GM12892 (cell line): Measurements from ENCODE around the gene SMIM10.
"Not testable (repeated sequence)": the region's sequence is repeated elsewhere in the genome, so short reads cannot be mapped to it uniquely, and the experiment has no call there.

Source experiments
- DNase-seq: peaks from one replicate; pipeline ENCODE4 v3.0.0; 2011; ENCODE audit not compliant: insufficient read length
- FAIRE-seq: peaks from 2 replicates; lab custom pipeline; 2011; peaks lifted over from hg19 to GRCh38; lab: Jason Lieb, UNC
- POLR2A ChIP-seq: IDR thresholded peaks from 2 replicates; pipeline ENCODE4 v1.6.1; 2011; ENCODE audit warnings: low read depth, low read length, control low read depth
- POLR2AphosphoS5 ChIP-seq: IDR thresholded peaks from 2 replicates; pipeline ENCODE4 v1.6.1; 2011; ENCODE audit warnings: low read depth, low read length, control low read depth
- TAF1 ChIP-seq: IDR thresholded peaks from 2 replicates; pipeline ENCODE4 v1.6.1; 2011; ENCODE audit warnings: low read depth, mild to moderate bottlenecking, control low read depth, low read length, borderline replicate concordance

Gene SMIM10

DNA sequence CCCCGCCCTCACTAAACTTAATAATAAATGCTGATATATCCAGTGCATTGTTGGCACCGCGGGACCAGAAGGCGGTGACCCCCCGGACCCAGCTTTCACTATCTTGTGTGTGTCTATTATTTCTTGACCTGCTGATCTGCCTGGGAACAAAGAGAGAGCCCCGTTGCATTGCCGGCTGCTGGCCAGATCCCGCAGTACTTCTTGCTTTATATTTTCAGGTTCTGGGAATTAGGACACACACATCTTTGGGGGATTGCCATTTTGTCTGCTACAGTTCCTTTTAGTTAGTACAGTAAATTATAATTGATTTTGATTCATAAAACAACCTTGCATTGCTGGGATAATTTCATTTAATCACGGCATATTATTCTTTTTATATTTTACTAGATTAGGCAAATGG is 33.7 kb downstream of the SMIM10 start:
- TF ChIP-seq TAF1: no peak
- no peak for TF ChIP-seq POLR2AphosphoS5
- no peak for TF ChIP-seq POLR2A
- DNase-seq: no peak
- FAIRE-seq: no peak

DNA sequence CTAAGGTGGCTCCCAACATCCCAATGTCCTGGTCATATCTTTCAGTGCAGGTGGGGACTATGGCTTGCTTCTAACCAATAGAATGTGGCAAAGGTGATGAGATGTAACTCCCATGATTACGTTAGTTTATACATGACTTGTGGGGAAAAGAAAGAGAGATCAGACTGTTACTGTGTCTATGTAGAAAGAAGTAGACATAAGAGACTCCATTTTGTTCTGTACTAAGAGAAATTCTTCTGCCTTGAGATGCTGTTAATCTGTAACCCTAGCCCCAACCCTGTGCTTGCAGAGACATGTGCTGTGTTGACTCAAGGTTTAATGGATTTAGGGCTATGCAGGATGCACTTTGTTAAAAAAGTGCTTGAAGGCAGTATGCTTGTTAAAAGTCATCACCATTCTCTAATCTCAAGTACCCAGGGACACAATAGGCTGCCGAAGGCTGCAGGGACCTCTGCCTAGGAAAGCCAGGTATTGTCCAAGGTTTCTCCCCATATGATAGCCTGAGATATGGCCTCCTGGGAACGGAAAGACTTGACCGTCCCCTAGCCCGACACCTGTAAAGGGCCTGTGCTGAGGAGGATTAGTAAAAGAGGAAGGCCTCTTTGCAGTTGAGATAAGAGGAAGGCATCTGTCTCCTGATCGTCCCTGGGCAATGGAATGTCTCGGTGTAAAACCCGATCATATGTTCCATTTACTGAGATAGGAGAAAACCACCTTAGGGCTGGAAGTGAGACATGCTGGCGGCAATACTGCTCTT is 39.6 kb downstream of the SMIM10 start:
- not testable (repeated sequence) for FAIRE-seq, DNase-seq

DNA sequence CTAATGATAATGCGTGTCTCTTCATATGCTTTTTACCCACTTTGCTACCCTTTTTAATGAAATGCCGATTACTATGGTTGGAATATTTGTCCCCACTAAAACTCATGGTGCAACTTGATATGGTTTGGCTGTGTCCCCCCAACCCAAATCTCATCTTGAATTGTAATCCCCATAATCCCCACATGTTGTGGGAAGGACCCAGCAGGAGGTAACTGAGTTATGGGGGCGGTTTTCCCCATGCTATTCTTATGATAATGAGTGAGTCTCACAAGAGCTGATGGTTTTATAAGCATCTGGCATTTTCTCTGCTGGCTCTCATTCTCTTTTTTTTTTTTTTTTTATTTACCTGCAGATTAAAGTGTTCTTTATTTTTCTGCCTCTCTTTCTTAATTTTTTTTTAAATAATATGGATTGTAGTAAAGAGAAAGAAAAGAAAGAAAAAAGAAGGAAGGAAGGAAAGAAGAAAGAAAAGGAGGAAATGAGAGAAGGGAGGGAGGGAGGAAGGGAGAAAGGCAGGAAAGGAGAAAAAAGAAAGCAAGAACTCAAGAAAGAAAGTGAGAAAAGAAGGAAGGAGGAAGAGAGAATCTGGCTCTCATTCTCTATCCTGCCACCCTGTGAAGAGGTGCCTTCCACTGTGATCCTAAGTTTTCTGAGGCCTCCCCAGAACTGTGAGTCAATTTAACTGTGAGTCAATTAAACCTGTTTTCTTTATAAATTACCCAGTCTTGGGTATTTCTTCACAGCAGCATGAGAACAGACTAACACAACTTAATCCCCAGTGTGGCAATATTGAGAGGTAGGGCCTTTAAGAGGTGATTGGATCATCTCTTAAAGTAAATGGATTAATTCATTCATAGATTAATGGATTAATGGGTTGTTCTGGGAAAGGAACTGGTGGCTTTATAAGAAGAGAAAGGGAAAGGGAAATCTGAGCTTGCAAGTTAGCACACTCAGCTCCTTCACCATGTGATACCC is 50.6 kb downstream of the SMIM10 start:
- DNase-seq, FAIRE-seq: not testable (repeated sequence)
